ENCODE measurements around the gene AGK. TPM values are rescaled to one million over a fixed set of nuclear protein-coding genes. Genes with fewer than 3 reads are reported as not detected.

AGK gene
- total and polyA plus RNA-seq, 2 experiments from 2014 or later, result 21.9 to 37.9 TPM

- no peak for TF ChIP-seq ETS1 (IDR thresholded peaks at IDR 0.05)
- no peak for TF ChIP-seq EZH2phosphoT487 (IDR thresholded peaks at IDR 0.05; ENCODE audit: unreplicated experiment)
These were observed 24.0 kb downstream of the AGK start (continued) for GRCh38 chr7:141575164-141575563.

- no peaks in the 10 kb centered on the region for H4K20me1 ChIP-seq (replicated peaks; ENCODE audit: insufficient read depth)
- peaks cover 7% of the 10 kb centered on the region; the same call in 1 of the 2 replicates for H3K79me2 ChIP-seq (replicated peaks; ENCODE audit: insufficient read depth)
- no peak for DNase-seq (ENCODE audit: low spot score)
- no peaks in the 10 kb centered on the region for H3K4me1 ChIP-seq (ENCODE audit: insufficient read depth)
- Mint-ChIP-seq H3K27ac (peak overlapping the region; percentile 63; the same call in 1 of the 2 replicates), H3K4me3 (no peak overlapping the region; the same call in 2 of the 3 replicates), H3K9me3 (peaks cover 29% of the 10 kb centered on the region), H3K27me3 (ENCODE audit: insufficient read depth, low read depth, poor library complexity) (no peaks in the 10 kb centered on the region), H3K36me3 (ENCODE audit: low read depth) (peaks cover 52% of the 10 kb centered on the region), H3K4me1 (peaks cover 17% of the 10 kb centered on the region)
- no peaks in the 10 kb centered on the region for H3K27me3 ChIP-seq (ENCODE audit: insufficient read depth)
- ATAC-seq, result no peak
- no peak overlapping the region for H3K27ac ChIP-seq (ENCODE audit: low read depth)
- TF ChIP-seq POLR2AphosphoS5 (IDR thresholded peaks at IDR 0.05; ENCODE audit: low read depth) (no peak), ZNF114 (CRISPR knock-in tag; IDR thresholded peaks at IDR 0.05) (no peak), CREB1 (CRISPR knock-in tag; IDR thresholded peaks at IDR 0.05; ENCODE audit: low read depth) (no peak)
- H3K4me3 ChIP-seq, result no peak overlapping the region
- no peak overlapping the region for H3K4me2 ChIP-seq
- H3K36me3 ChIP-seq (ENCODE audit: insufficient read depth), result peaks cover 7% of the 10 kb centered on the region; the same call in 1 of the 2 replicates
- no peaks in the 10 kb centered on the region for H3F3A ChIP-seq (replicated peaks; ENCODE audit: low read depth)
- H3K9me2 ChIP-seq (ENCODE audit: insufficient read depth), result peaks cover 9% of the 10 kb centered on the region; the same call in 1 of the 2 replicates
- no peak overlapping the region for H2AFZ ChIP-seq
These were observed 24.6 kb downstream of the AGK start for GRCh38 chr7:141575654-141576448.

GRCh38 chr7:141577043-141577839 lies 26.0 kb downstream of the AGK start:
- H4K20me1 ChIP-seq (replicated peaks; ENCODE audit: insufficient read depth), result no peaks in the 10 kb centered on the region
- no peak overlapping the region for H3K4me2 ChIP-seq
- no peak overlapping the region for H2AFZ ChIP-seq
- Mint-ChIP-seq H3K27ac (peak overlapping the region; percentile 27), H3K27me3 (ENCODE audit: insufficient read depth, low read depth, poor library complexity) (no peaks in the 10 kb centered on the region), H3K4me3 (no peak overlapping the region), H3K4me1 (peaks cover 11% of the 10 kb centered on the region), H3K36me3 (ENCODE audit: low read depth) (peaks cover 48% of the 10 kb centered on the region), H3K9me3 (peaks cover 29% of the 10 kb centered on the region)
- H3K9me2 ChIP-seq (ENCODE audit: insufficient read depth), result peaks cover 9% of the 10 kb centered on the region; the same call in 1 of the 2 replicates
- H3F3A ChIP-seq (replicated peaks; ENCODE audit: low read depth), result no peaks in the 10 kb centered on the region
- no peaks in the 10 kb centered on the region for H3K4me1 ChIP-seq (ENCODE audit: insufficient read depth)
- peaks cover 7% of the 10 kb centered on the region; the same call in 1 of the 2 replicates for H3K79me2 ChIP-seq (replicated peaks; ENCODE audit: insufficient read depth)
- peak; percentile 28 for DNase-seq (ENCODE audit: low spot score)
- H3K27ac ChIP-seq (ENCODE audit: low read depth), result 0 out of 2 replicates have a peak overlapping the region, but pooled peaks have one; percentile 74
- H3K4me3 ChIP-seq, result no peak overlapping the region
- ATAC-seq, result peak; percentile 65
- peaks cover 7% of the 10 kb centered on the region; the same call in 1 of the 2 replicates for H3K36me3 ChIP-seq (ENCODE audit: insufficient read depth)
- H3K27me3 ChIP-seq (ENCODE audit: insufficient read depth), result no peaks in the 10 kb centered on the region
- no peak for TF ChIP-seq ZNF114 (CRISPR knock-in tag; IDR thresholded peaks at IDR 0.05)
- TF ChIP-seq REST (IDR thresholded peaks at IDR 0.05; ENCODE audit: unreplicated experiment), result no peak
- no peak for TF ChIP-seq STAT1 (IDR thresholded peaks at IDR 0.05; ENCODE audit: unreplicated experiment)
- no peak for TF ChIP-seq NANOG (IDR thresholded peaks at IDR 0.05; ENCODE audit: borderline replicate concordance)
- no peak for TF ChIP-seq ZNF331 (CRISPR knock-in tag; IDR thresholded peaks at IDR 0.05; ENCODE audit: low read depth)
- no peak for TF ChIP-seq ETS1 (IDR thresholded peaks at IDR 0.05)
- TF ChIP-seq CTCF (conservative IDR thresholded peaks at IDR 0.05; ENCODE audit: low read depth in 2 of 2), result no peak
- TF ChIP-seq EZH2 (IDR thresholded peaks at IDR 0.05; ENCODE audit: low read depth, unreplicated experiment), result no peak
- no peak for TF ChIP-seq CREB1 (CRISPR knock-in tag; IDR thresholded peaks at IDR 0.05; ENCODE audit: low read depth)
